MCF 10A (cell line): ENCODE results near the gene TTC32. TPM values are rescaled to one million over a fixed set of nuclear protein-coding genes. Genes with fewer than 3 reads are reported as not detected.

ENCODE experiments used
- BruUV-seq: library from RNA; stranded (reverse); fragments of 400-500 nt; replicated peaks from 2 replicates; lab custom pipeline; 2021; lab: Mats Ljungman, UMichigan
- CTCF ChIA-PET: fragments of 300-600 bp; sonication (Branson Sonifier 250); formaldehyde crosslinking; extraction: SDS; loops from one replicate; lab custom pipeline; 2021; ENCODE audit warnings: antibody characterized with exemption, inconsistent platforms; lab: Yijun Ruan, JAX
- POLR2A ChIA-PET: fragments of 300-600, 350-650 bp; sonication (Branson Sonifier 250); formaldehyde crosslinking; extraction: SDS; loops from one replicate; lab custom pipeline; 2020; ENCODE audit warnings: antibody characterized with exemption, inconsistent platforms; lab: Yijun Ruan, JAX
- DNase-seq: peaks from one replicate; pipeline ENCODE4 v3.0.0-alpha.2; 2018; ENCODE audit not compliant: unreplicated experiment
- H3K27ac Mint-ChIP-seq: one replicate; pipeline ENCODE4 v1.8.0; 2022; ENCODE audit warnings: mild to moderate bottlenecking, low read depth, mixed read lengths; ENCODE audit not compliant: unreplicated experiment
- H3K27me3 Mint-ChIP-seq: one replicate; pipeline ENCODE4 v1.8.0; 2022; ENCODE audit warnings: mixed read lengths; ENCODE audit not compliant: insufficient read depth, unreplicated experiment
- H3K36me3 Mint-ChIP-seq: one replicate; pipeline ENCODE4 v1.8.0; 2022; ENCODE audit warnings: mild to moderate bottlenecking, moderate library complexity, mixed read lengths; ENCODE audit not compliant: insufficient read depth, unreplicated experiment
- H3K4me1 Mint-ChIP-seq: one replicate; pipeline ENCODE4 v1.8.0; 2022; ENCODE audit warnings: mixed read lengths; ENCODE audit not compliant: insufficient read depth, unreplicated experiment
- H3K4me3 Mint-ChIP-seq: one replicate; pipeline ENCODE4 v1.8.0; 2022; ENCODE audit warnings: mild to moderate bottlenecking, moderate library complexity, mixed read lengths; ENCODE audit not compliant: unreplicated experiment
- H3K9me3 Mint-ChIP-seq: one replicate; pipeline ENCODE4 v1.8.0; 2022; ENCODE audit warnings: mixed read lengths; ENCODE audit not compliant: unreplicated experiment
- intact Hi-C: fragments of 100-400 bp; cut with micrococcal nuclease; formaldehyde crosslinking; loops from 2 replicates; pipeline ENCODE4 v1.14.1; 2022
- total RNA-seq: library from RNA; stranded (reverse); gene quantifications from 2 replicates; pipeline ENCODE4 v1.2.3, GENCODE V29; 2022
- TF ChIP-seq, protein P1 (sequence below): fragments of 200-600 bp; IDR thresholded peaks from one replicate; pipeline ENCODE4 v1.8.0; 2022; ENCODE audit warnings: antibody characterized with exemption, mild to moderate bottlenecking; ENCODE audit not compliant: unreplicated experiment

The TTC32 gene
- total RNA-seq, 1 experiment from 2014 or later: 14.1 TPM

- TF ChIP-seq, protein P1, sequence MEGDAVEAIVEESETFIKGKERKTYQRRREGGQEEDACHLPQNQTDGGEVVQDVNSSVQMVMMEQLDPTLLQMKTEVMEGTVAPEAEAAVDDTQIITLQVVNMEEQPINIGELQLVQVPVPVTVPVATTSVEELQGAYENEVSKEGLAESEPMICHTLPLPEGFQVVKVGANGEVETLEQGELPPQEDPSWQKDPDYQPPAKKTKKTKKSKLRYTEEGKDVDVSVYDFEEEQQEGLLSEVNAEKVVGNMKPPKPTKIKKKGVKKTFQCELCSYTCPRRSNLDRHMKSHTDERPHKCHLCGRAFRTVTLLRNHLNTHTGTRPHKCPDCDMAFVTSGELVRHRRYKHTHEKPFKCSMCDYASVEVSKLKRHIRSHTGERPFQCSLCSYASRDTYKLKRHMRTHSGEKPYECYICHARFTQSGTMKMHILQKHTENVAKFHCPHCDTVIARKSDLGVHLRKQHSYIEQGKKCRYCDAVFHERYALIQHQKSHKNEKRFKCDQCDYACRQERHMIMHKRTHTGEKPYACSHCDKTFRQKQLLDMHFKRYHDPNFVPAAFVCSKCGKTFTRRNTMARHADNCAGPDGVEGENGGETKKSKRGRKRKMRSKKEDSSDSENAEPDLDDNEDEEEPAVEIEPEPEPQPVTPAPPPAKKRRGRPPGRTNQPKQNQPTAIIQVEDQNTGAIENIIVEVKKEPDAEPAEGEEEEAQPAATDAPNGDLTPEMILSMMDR: no peak
- intact Hi-C loops: no loop called here
- Mint-ChIP-seq H3K4me3 (no peak overlapping the region), H3K27me3 (no peaks in the 10 kb centered on the region), H3K9me3 (no peaks in the 10 kb centered on the region), H3K4me1 (no peaks in the 10 kb centered on the region), H3K27ac (no peak overlapping the region), H3K36me3 (no peaks in the 10 kb centered on the region)
- ChIA-PET POLR2A (interaction anchor here (0.6 kb wide), 1 partner anchor 1067 kb away, joined by 3 read pairs; no protein-coding TSS in a partner anchor), CTCF (no interaction called here)
- no peak for DNase-seq
- no TSS peak for BruUV-seq
Observed at GRCh38 chr2:19847486-19847885, 54.3 kb downstream of the TTC32 start.

Other genes with a start within 250 kb of the TTC32 start
- gene WDR35, start 88.1 kb upstream of the TTC32 start, total RNA-seq: 13.2 and 17.5 TPM in 2 replicates
- gene MATN3, start 110.7 kb upstream of the TTC32 start, total RNA-seq: 0.83 and 0.98 TPM in 2 replicates
- gene LAPTM4A, start 149.6 kb upstream of the TTC32 start, total RNA-seq: 145 and 160 TPM in 2 replicates